ENCODE measurements around the gene SLC25A34.

The SLC25A34 gene

GRCh38 chr1:15749399-15750291 is 13.6 kb downstream of the SLC25A34 start:
- CTCF ChIA-PET: interaction anchor here (0.6 to 2.3 kb wide), 6 partner anchors 8 to 154 kb away, joined by 3 to 7 read pairs (median 3); no protein-coding TSS in a partner anchor
- DNase-seq (ENCODE audit: low read depth, low spot score): no peak
- no peak overlapping the region for H3K4me3 ChIP-seq (ENCODE audit: low read depth, low read length)
- no peak for TF ChIP-seq CTCF (IDR thresholded peaks at IDR 0.05; ENCODE audit: insufficient read depth, low read length, missing control alignments)
- POLR2A ChIA-PET: no interaction called here

GRCh38 chr1:15750924-15751323 is 14.9 kb downstream of the SLC25A34 start:
- no peak for TF ChIP-seq CTCF (IDR thresholded peaks at IDR 0.05; ENCODE audit: insufficient read depth, low read length, missing control alignments)
- ChIA-PET CTCF (interaction anchor here (0.6 kb wide), 1 partner anchor 10 kb away, joined by 3 read pairs; no protein-coding TSS in a partner anchor), POLR2A (no interaction called here)
- H3K4me3 ChIP-seq (ENCODE audit: low read depth, low read length): no peak overlapping the region
- DNase-seq (ENCODE audit: low read depth, low spot score): no peak

- no peak for DNase-seq (ENCODE audit: low read depth, low spot score)
- TF ChIP-seq CTCF (IDR thresholded peaks at IDR 0.05; ENCODE audit: insufficient read depth, low read length, missing control alignments): no peak
- H3K4me3 ChIP-seq (ENCODE audit: low read depth, low read length): no peak overlapping the region
- ChIA-PET CTCF (interaction anchor here (0.6 kb wide), 1 partner anchor 10 kb away, joined by 3 read pairs; no protein-coding TSS in a partner anchor), POLR2A (no interaction called here)
Observed at GRCh38 chr1:15751717-15752116, 15.7 kb downstream of the SLC25A34 start.

GRCh38 chr1:15753776-15754175 is 17.7 kb downstream of the SLC25A34 start:
- no peak overlapping the region for H3K4me3 ChIP-seq (ENCODE audit: low read depth, low read length)
- CTCF ChIA-PET: interaction anchor here (3.0 kb wide), 1 partner anchor 13 kb away, joined by 11 read pairs; no protein-coding TSS in a partner anchor
- POLR2A ChIA-PET: no interaction called here
- no peak for TF ChIP-seq CTCF (IDR thresholded peaks at IDR 0.05; ENCODE audit: insufficient read depth, low read length, missing control alignments)
- no peak for DNase-seq (ENCODE audit: low read depth, low spot score)

- no peak overlapping the region for H3K4me3 ChIP-seq (ENCODE audit: low read depth, low read length)
- TF ChIP-seq CTCF (IDR thresholded peaks at IDR 0.05; ENCODE audit: insufficient read depth, low read length, missing control alignments): no peak
- no peak for DNase-seq (ENCODE audit: low read depth, low spot score)
- CTCF ChIA-PET: interaction anchor here (1.8 to 3.0 kb wide), 2 partner anchors 14 to 37 kb away, joined by 5 to 11 read pairs; no protein-coding TSS in a partner anchor
- POLR2A ChIA-PET: interaction anchor here (0.5 kb wide), 1 partner anchor 60 kb away, joined by 3 read pairs; no protein-coding TSS in a partner anchor
Observed at GRCh38 chr1:15755021-15755645, 19.1 kb downstream of the SLC25A34 start.

- no peak overlapping the region for H3K4me3 ChIP-seq (ENCODE audit: low read depth, low read length)
- ChIA-PET POLR2A (interaction anchor here (0.5 kb wide), 1 partner anchor 60 kb away, joined by 3 read pairs; no protein-coding TSS in a partner anchor), CTCF (interaction anchor here (1.8 to 3.0 kb wide), 2 partner anchors 14 to 37 kb away, joined by 5 to 11 read pairs; no protein-coding TSS in a partner anchor)
- no peak for TF ChIP-seq CTCF (IDR thresholded peaks at IDR 0.05; ENCODE audit: insufficient read depth, low read length, missing control alignments)
- DNase-seq (ENCODE audit: low read depth, low spot score): no peak
Observed at GRCh38 chr1:15755646-15756040, 19.6 kb downstream of the SLC25A34 start.
